ENCODE data around the gene HYPK.

The HYPK gene

DNA sequence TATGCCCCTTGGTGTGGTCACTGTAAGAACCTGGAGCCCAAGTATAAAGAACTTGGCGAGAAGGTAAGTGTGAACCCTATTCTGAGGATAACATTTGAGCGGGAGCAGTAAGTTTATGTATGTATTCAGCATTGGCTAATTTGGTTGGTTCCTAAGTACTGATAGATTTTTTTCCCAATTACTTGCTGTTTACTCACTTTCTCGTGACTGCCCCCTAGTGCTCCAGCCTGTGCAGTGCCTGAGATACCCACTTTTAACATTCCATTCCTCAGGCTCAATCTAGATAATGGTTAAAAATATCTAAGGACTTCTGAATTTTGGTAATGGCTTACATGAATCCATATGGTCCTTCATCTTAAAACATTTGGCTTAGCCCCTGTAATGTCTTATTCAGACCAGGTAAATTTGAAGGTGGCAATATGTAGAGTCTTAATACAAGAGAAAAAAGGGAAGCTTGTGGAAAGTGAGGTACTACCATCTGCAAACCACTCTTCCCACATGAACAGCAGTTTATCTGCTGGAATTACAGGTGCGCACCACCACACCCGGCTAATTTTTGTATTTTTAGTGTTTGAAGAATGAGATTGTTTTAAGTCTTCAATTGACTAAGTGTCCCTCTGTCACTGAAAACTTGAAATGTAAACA lies 30.7 kb upstream of the HYPK start:
- intact Hi-C loops (cut with DNase I; ENCODE audit: low total_unique reads), result loop anchor here (10.0 kb wide), 1 partner anchor 255 kb away; the partner anchor contains the start of gene MAP1A
- Histone ChIP-seq H3K36me3 (peaks cover 58 to 93% (median 82%) of the 10 kb centered on the region in 3 donors), H3K4me3 (no peak overlapping the region), H3K27ac (no peak overlapping the region), H3K27me3 (no peaks in the 10 kb centered on the region), H3K4me1 (no peaks in the 10 kb centered on the region), H3K9me3 (no peaks in the 10 kb centered on the region)
- TF ChIP-seq, protein P1, sequence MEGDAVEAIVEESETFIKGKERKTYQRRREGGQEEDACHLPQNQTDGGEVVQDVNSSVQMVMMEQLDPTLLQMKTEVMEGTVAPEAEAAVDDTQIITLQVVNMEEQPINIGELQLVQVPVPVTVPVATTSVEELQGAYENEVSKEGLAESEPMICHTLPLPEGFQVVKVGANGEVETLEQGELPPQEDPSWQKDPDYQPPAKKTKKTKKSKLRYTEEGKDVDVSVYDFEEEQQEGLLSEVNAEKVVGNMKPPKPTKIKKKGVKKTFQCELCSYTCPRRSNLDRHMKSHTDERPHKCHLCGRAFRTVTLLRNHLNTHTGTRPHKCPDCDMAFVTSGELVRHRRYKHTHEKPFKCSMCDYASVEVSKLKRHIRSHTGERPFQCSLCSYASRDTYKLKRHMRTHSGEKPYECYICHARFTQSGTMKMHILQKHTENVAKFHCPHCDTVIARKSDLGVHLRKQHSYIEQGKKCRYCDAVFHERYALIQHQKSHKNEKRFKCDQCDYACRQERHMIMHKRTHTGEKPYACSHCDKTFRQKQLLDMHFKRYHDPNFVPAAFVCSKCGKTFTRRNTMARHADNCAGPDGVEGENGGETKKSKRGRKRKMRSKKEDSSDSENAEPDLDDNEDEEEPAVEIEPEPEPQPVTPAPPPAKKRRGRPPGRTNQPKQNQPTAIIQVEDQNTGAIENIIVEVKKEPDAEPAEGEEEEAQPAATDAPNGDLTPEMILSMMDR (IDR thresholded peaks at IDR 0.05), result peak; percentile 62 to 76
- peak in 1 of 2 donors; percentile 71 for DNase-seq

DNA sequence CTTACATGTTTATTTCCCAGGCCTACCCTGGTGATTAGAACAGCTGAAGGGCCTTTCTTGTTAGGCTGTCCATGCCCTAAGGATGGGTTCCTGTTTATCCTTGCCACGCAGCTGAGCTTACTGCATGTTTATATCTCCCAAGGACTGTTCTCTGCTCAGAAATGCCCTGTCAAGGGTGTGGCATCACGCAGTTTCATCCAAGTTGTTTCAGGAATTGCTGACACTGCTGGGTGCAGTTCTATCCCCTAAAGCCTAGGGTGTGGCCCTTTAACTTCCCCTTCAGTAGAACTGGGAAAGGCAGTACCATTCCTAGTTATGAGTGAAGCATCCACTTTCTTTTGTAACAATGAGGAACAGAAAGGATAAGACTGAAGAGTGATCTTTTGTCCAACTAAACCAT lies 28.6 kb upstream of the HYPK start:
- no peaks in the 10 kb centered on the region for H3K9me3 ChIP-seq
- no peak overlapping the region for H3K4me3 ChIP-seq
- peaks cover 0 to 16% (median 10%) of the 10 kb centered on the region in 4 donors for H3K4me1 ChIP-seq
- H3K27me3 ChIP-seq, result no peaks in the 10 kb centered on the region
- H3K36me3 ChIP-seq, result peaks cover 38 to 72% (median 62%) of the 10 kb centered on the region in 3 donors
- no peak overlapping the region for H3K27ac ChIP-seq
- intact Hi-C loops (cut with DNase I; ENCODE audit: low total_unique reads), result loop anchor here (10.0 kb wide), 1 partner anchor 257 kb away; the partner anchor contains the start of gene MAP1A
- TF ChIP-seq, protein P1 (IDR thresholded peaks at IDR 0.05), result no peak
- DNase-seq, result peak in 1 of 2 donors; percentile 47

DNA sequence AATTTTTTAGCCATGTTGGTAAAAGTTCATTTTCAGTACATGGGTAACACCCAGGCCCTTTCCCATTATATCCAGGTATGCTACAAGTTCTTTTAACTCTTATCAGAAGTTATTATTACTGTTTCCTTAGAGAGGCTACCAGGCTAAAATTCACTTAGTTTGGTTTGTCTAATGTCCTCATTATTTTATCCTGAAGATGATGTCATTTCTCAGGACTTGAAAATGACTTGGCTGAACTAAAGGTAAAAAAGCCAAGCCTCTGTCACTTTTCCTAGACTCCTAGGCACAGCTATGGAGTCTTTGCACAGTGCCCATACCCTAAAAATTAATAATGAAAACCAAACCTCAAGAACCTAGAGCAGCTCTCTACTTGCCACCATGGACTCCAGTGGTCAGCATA lies 27.8 kb upstream of the HYPK start:
- DNase-seq, result no peak
- H3K27me3 ChIP-seq, result no peaks in the 10 kb centered on the region
- H3K4me3 ChIP-seq, result no peak overlapping the region
- H3K36me3 ChIP-seq, result peaks cover 31 to 64% (median 54%) of the 10 kb centered on the region in 3 donors
- TF ChIP-seq, protein P1 (IDR thresholded peaks at IDR 0.05), result no peak
- peaks cover 0 to 18% (median 10%) of the 10 kb centered on the region in 4 donors for H3K4me1 ChIP-seq
- no peaks in the 10 kb centered on the region for H3K9me3 ChIP-seq
- intact Hi-C loops (cut with DNase I; ENCODE audit: low total_unique reads), result loop anchor here (10.0 kb wide), 1 partner anchor 258 kb away; the partner anchor contains the start of gene MAP1A
- H3K27ac ChIP-seq, result no peak overlapping the region

DNA sequence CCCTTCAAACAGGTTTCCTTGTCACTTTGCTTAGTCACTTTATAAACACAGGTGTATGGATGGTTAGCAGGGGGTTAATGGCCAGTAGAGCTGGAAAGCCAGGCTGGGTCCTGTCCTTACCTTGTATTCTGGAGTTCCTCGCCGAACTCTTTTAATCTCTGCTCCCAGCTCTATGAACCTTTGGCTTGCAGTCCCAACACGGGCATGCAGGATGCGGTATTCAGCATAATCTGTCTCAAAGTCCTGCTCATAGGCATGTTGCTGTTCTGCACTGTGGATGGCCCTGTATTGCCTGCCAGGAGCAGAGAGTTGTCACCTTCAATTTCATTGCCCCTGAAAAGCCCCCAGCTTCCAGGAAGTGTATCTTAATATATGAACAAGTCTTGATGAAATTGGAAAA lies 26.3 kb upstream of the HYPK start:
- Histone ChIP-seq H3K27ac (no peak overlapping the region), H3K4me3 (no peak overlapping the region), H3K4me1 (peaks cover 0 to 22% (median 13%) of the 10 kb centered on the region in 4 donors), H3K9me3 (no peaks in the 10 kb centered on the region), H3K27me3 (no peaks in the 10 kb centered on the region), H3K36me3 (peaks cover 18 to 50% (median 42%) of the 10 kb centered on the region in 3 donors)
- TF ChIP-seq, protein P1 (IDR thresholded peaks at IDR 0.05), result no peak
- no peak for DNase-seq
- intact Hi-C loops (cut with DNase I; ENCODE audit: low total_unique reads), result loop anchor here (10.0 kb wide), 1 partner anchor 259 kb away; the partner anchor contains the start of gene MAP1A

DNA sequence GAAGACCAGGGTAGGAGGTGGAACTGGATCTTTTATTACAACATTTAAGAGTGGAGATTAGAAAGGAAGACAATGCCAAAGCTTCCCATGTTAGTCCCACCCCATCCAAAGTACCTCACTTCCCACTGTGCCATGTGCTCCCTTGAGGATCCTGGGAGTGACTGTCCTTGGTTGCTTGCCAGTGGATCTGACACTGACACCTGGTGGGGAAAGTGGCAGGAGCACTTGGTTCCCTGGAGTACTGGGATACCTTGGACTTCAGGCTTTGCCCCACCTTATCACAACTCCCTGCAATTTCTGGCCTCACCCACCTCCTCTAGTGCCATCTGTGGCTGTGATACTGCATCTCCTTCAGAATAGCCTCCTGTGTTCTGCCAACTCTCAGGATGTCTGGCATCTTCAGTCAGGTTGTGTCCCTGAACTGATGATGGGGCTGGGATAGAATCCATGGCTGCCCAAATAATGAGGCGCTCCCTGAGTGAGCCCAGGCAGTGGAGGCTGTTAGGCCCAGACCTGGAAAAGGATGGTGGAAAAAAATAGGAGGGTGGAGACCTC lies 24.9 kb upstream of the HYPK start:
- Histone ChIP-seq H3K4me3 (peak overlapping the region in 1 of 2 donors; percentile 54), H3K9me3 (no peaks in the 10 kb centered on the region), H3K4me1 (peaks cover 0 to 22% (median 13%) of the 10 kb centered on the region in 4 donors), H3K36me3 (peaks cover 14 to 38% (median 34%) of the 10 kb centered on the region in 3 donors), H3K27ac (peak overlapping the region; percentile 88 to 89), H3K27me3 (no peaks in the 10 kb centered on the region)
- intact Hi-C loops (cut with DNase I; ENCODE audit: low total_unique reads), result loop anchor here (10.0 kb wide), 1 partner anchor 261 kb away; the partner anchor contains the start of gene MAP1A
- TF ChIP-seq, protein P1 (IDR thresholded peaks at IDR 0.05), result no peak
- DNase-seq, result no peak

Measured in tibial artery (tissue), 4 donors.